ENCODE results near the gene OR1J4.
"Not testable (repeated sequence)": the region's sequence is repeated elsewhere in the genome, so short reads cannot be mapped to it uniquely, and the experiment has no call there.

DNA sequence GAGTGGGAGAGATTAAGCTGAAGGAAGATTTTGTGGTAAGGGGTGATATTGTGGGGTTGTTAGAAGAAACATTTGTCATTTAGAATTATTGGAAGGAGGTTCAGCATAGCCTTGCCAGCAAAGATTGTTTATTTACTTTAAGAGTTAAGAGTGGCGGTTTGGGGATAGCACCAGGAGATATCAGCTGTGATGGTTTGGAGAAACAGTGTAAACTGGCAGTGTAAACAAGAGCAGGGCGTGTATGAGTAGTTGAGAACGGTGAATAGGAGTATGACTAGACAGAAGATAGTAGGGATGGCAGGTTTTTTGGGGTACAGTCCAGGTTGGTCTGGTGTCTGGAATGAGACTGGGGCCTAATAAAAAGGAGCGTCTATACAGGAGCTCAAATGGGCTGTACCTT is 12.2 kb downstream of the OR1J4 start:
- not testable (repeated sequence) for TF ChIP-seq EP300, CTCF, POLR2A (IDR thresholded peaks at IDR 0.05)

Measured in tibial nerve (tissue), 4 donors.